Daoy (cell line): ENCODE results near the gene HGFAC. TPM values are rescaled to one million over a fixed set of nuclear protein-coding genes. Genes with fewer than 3 reads are reported as not detected.
A peak's percentile ranks its signal among the peaks of the same experiment; 100 is the strongest.
"Not testable (repeated sequence)": the region's sequence is repeated elsewhere in the genome, so short reads cannot be mapped to it uniquely, and the experiment has no call there.

Experiments
- DNase-seq: peaks from one replicate; pipeline ENCODE4 v3.0.0-alpha.2; 2015; ENCODE audit warnings: low read depth
- total RNA-seq: library from RNA; depleted of rRNA; stranded (reverse); fragments of >200 nt; shearing (Covaris generic); gene quantifications from 2 replicates; pipeline ENCODE4 v1.2.3, GENCODE V29; 2014

HGFAC gene
- total RNA-seq, 1 experiment from 2014 or later: not detected

DNA sequence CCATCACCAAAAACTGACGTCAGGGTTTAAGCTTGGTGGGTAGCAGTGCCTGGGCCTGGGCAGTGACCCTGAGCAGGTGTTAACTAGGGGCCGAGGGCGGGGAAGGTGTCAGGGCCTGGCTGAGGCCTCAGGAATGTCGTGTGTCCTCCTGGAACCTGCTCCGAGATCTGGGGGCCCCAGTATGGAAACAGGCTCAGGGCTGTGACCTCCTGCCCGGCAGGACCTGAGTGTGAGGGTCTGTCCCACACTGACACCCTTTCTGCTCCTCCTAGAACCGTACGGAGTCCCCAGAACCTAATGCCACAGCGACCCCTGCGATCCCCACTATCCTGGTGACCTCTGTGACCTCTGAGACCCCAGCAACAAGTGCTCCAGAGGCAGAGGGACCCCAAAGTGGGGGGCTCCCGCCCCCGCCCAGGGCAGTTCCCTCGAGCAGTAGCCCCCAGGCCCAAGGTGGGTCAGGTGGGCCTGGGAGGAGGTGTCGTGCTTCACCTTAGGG lies 741 bp downstream of the HGFAC start:
- no peak for DNase-seq

DNA sequence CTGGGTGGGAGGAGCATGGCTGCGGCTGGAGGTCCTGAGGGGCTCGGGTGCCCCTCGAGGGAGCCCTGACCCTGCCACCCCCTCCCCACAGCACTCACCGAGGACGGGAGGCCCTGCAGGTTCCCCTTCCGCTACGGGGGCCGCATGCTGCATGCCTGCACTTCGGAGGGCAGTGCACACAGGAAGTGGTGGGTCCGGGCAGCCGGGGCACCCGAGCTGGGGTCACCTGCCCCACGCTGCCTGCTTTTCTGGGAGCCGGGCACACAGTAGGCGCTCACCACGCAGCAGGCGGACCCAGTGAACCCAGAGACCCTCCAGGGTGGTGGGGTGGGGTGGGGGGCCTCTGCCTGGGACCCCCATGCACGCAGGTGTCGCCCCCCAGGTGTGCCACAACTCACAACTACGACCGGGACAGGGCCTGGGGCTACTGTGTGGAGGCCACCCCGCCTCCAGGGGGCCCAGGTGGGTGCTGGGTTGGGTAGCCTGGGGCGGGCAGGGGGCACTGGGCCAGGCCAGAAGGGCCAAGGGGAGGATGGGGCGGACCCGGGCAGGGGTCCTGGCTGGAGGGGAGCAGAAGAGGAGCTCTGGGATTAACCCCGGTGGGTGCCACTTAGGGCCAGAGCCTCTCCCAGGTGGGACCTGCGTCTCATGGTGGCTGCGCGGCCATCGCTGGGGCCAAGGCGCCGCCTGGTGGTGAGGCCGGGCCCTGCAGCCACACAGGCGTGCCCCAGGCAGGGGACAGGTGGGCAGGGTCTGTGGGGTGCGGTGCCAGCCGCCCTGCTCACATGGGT lies 1.4 kb downstream of the HGFAC start:
- peak; percentile 67 for DNase-seq

DNA sequence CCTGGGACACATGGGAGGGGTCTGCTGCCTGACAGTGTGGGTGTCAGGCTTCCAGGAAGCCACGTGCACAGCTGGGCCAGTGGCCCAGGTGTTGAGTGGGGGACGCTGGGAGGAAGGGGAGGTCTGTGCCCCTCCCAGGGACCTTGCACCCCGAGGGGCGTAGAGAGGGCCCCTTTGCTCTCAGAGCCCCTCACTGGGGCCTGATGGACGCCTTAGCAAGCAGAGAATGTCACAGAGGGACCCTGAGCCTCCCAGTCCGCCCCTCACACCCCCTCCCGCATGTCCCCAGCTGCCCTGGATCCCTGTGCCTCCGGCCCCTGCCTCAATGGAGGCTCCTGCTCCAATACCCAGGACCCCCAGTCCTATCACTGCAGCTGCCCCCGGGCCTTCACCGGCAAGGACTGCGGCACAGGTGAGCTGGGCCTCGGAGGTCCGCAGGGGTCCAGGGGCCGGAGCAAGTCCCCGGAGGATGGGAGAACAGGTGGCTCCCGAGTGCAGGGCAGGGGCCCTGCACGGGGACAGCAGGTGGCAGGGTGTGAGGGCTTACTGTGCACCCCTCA lies 2.1 kb downstream of the HGFAC start:
- no peak for DNase-seq

DNA sequence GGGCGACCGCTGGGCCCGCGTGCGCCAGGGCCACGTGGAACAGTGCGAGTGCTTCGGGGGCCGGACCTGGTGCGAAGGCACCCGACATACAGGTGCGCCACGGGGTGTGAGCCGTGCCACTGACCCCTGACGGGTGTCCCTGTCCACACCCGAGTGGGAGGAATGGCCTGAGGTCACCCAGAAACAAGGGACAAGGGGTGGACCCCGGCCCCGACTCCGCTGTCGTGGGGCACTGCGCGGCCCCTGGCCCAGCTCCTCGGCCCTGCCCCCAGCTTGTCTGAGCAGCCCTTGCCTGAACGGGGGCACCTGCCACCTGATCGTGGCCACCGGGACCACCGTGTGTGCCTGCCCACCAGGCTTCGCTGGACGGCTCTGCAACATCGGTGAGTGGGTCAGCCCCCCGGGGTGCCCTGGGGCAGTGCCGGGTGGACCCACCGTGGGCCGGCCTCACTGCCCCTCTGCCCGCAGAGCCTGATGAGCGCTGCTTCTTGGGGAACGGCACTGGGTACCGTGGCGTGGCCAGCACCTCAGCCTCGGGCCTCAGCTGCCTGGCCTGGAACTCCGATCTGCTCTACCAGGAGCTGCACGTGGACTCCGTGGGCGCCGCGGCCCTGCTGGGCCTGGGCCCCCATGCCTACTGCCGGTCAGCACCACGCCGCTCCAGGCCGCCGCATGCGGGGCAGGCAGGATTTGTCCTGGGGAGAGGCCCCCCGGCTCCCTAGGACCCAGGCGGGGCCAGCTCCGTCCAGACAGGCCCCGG lies 2.8 kb downstream of the HGFAC start:
- DNase-seq: no peak

DNA sequence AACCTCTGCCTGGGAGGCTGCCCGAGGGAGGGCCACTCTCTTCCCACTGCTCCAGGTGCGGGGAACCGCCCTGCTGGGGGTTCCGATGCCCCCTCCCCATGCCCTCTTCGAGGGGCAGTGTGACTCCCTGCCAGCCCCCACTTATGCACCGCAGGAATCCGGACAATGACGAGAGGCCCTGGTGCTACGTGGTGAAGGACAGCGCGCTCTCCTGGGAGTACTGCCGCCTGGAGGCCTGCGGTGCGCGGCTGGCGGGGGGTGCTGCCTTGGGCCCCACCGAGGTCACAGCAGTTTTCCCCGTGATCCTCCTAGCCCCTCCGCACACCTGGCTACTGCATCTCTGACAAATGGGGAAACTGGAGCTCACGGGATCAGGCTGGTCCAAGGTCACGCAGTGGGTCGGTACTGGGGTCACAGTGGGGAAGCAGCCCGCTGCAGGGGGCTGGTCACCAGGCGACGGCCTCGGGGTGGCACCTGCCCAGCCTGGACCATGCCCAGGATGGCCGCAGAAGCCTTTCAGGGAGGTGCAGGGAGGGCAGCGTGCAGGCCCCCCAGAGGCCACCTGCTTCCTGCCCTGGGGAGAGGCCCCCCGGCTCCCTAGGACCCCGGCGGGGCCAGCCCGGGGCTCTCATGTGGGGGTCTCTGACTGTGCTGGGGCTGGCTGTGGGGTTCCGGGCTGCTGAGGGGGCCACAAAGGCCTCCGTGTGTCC lies 3.5 kb downstream of the HGFAC start:
- no peak for DNase-seq

DNA sequence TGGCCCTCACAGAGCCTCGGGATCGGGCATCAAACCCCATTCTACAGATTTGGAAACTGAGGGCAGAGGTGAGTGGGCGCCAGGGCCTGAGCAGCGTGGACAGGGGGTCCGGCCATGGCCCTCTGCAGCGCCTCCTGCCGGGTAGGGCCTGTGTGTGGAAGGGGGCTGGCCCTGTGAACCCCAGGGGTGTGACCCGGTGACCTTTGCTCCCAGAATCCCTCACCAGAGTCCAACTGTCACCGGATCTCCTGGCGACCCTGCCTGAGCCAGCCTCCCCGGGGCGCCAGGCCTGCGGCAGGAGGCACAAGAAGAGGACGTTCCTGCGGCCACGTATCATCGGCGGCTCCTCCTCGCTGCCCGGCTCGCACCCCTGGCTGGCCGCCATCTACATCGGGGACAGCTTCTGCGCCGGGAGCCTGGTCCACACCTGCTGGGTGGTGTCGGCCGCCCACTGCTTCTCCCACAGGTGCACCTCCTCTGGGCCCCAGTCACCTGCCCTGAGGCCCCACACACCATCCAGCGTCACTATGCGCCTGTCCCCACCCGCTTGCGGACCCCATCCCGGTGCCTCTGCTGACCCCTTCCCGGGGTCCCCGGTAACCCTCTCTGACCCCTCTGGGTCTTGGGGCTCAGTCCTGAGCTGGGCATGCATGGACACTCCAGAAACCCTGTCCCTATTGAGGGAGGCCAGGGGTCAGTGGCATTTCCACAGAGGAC lies 4.2 kb downstream of the HGFAC start:
- DNase-seq: no peak

DNA sequence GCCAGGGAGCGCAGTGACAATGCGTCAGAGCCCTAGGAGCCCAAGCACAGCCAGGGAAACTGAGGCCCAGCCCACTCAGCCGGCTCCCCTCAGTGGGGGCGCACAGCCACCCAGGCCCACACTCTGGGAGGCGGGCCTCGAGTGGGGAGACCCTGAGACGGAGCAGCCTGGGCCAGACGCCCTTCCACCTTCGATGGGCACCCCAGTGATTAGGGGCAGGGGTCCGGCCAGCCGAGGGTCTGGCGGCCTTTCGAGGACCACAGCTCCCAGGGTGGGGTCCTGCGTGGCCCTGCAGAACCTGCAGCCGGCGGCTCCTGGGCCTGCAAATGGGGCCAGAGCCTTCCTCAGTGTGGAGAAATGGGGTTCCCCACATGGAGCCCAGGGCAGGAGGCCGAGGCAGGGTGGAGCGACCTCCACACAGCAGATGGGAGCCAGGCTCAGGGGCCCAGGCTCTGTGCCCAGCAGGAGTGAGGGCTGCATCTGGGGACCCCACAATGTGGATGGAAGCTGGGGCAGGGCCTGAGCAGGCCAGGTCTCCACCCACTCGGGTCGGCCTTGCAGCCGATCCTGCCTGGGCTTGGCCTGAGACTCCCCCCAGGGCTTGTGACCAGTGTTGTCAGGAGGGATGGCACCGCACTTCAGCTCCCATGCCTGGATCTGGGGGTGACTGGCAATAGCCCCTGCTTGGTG lies 5.0 kb downstream of the HGFAC start:
- no peak for DNase-seq

DNA sequence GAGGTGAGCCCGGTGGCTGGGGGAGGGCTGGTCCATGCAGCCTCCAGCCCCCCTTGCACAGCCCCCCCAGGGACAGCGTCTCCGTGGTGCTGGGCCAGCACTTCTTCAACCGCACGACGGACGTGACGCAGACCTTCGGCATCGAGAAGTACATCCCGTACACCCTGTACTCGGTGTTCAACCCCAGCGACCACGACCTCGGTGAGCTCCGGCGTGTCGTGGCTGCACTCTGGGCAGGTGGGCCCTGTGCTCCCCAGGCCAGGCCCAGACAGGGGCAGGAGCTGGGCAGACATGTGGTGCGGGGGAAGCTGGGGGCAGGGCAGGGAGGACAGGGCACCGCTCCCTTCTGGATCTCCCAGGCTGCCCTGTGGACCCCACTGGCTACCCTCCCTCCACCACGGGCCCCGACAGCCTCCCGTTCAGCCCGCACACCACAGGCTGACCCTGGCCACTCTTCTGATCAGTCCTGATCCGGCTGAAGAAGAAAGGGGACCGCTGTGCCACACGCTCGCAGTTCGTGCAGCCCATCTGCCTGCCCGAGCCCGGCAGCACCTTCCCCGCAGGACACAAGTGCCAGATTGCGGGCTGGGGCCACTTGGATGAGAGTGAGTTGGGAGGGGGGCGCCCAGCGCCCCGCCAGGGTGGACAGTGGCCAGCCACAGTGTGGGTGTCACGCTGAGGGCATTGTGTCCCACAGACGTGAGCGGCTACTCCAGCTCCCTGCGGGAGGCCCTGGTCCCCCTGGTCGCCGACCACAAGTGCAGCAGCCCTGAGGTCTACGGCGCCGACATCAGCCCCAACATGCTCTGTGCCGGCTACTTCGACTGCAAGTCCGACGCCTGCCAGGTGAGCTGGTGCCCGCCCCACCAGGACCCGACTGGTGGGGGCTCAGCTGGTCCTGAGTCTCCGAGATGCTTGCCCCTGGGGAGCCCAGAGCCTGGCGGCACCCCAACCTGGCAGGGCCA lies 5.9 kb downstream of the HGFAC start:
- DNase-seq: no peak

DNA sequence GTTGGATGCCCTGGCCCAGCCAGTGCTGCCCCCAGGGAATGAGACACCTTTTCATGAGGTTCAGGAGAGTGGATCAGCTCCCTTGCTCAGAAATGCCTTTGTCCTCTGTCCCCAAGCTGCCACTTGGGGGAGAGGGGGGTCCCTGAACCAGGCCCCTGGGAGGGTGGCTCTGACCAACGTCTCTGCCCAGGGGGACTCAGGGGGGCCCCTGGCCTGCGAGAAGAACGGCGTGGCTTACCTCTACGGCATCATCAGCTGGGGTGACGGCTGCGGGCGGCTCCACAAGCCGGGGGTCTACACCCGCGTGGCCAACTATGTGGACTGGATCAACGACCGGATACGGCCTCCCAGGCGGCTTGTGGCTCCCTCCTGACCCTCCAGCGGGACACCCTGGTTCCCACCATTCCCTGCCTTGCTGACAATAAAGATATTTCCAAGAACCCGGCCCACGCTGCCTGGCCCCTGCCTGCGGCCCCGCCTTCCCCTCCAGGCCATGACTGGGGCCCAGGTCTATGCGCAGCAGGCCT lies 7.3 kb downstream of the HGFAC start:
- no peak for DNase-seq

DNA sequence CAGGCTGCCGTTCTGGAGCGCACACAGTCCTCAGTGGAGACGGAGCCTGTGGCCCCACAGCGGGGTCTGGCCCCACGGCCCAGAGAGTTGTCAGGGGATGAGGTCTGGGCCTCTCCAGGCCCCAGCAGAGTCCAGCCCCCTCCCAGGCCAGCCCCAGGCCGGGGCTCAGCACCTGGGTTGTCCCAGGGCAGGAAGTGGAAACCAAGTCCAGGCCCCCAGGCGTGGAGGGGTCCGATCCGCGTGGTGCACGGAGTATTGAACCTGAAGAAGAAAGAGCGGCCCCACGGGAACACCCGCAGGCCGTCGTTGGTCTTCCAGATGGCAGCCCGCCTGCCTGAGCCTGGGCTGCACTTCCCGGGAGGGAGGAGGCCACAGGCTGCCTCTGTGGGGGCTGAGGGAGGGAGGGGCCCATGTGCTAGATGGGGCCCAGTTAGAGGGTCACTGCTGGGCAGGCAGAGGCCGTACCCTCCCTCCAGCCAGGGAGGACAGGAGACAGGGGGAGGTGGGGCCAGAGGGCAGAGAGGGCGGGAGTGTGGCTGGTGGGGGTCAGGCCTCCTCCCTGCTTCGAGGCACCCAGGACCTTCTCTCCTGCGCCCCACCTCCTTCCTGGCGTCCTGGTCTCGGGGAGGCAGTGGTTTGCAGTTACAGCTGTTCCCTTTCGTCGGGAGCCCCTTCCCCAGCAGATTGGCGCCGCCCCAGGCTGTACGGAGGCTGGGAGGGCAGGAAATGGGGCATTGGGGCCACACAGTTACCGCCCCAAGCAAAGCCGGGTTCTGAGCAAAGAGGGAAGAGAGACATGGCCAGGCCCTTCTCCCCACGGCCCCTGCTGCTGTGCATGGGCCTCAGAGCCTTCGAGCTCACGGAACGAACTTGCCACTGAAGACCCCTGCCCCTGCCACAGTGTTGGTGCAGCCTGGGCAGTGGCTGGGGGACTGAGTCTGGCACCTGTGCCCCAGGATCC lies 8.1 kb downstream of the HGFAC start:
- no peak for DNase-seq

DNA sequence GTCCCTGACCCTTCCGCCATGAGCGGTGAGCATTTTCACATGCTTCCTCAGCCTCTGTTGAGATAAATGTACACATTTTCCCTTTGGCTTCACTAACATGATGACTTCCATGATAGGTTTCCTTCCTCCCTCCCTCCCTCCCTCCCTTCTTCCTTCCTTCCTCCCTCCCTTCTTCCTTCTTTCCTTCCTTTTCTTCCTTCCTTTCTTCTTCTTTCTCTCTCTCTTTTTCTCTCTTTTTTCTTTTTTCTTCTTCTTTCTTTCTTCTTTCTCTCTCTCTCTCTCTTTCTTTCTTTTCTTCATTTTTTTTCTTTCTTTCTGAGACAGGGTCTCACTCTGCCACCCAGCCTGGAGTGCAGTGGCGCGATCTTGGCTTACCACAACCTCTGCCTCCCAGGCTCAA lies 8.9 kb downstream of the HGFAC start:
- DNase-seq: no peak

DNA sequence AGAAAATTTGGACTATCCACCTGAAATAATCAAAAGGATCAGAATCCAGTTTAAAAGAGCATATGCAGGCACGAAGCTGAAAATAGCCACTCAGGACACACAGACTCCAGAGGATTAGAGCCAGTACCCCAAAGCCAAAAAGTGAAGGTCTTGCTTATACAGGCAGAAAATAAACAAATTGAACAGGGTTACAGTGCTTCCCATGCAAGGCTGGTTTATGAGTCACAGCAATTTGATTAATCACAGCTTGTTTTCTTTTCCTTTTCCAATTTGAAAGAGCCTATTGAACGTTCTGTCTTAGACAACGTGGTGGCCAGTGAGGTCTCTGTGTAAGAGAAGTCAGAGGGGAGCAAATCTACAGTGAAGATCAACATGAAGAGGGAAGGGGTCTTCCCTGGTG lies 10.2 kb downstream of the HGFAC start:
- peak; percentile 39 for DNase-seq

DNA sequence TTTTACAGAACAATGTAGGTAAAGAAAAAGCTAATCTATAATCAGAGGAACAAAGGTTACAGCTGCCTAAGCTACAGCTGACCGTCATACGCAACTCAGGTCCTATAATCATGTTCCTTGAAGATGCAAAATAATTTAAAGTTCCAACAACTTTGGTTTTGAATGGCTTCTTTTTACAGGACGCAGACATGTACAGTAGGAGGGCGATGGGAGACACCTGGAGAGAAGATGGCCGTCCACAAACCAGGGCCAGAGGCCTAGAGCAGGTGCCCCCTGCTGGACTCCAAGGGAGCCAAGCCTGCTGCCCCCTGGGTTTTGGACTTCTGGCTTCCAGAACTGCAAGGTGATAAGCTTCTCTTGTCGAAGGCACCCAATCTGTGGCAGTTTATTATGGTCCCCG lies 10.6 kb downstream of the HGFAC start:
- peak; percentile 31 for DNase-seq

DNA sequence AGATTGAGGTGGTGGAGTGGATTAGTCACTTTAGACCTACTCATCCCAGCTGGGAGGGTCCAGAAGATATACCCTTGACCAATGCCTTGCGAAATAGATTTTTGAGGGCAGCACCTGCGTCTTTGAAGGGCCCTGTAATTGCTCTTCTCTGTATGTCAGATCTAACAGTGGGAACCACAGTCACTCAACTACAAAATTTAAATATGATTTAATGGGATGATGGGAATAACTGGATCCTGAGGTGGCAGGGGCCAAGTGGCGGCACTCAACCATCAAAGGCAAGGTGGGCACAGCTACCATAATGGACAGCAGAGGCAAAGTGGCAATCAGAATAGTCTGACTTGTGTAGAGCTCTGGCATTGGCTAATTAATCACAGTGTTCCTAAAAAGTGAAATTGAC lies 13.8 kb downstream of the HGFAC start:
- not testable (repeated sequence) for DNase-seq

DNA sequence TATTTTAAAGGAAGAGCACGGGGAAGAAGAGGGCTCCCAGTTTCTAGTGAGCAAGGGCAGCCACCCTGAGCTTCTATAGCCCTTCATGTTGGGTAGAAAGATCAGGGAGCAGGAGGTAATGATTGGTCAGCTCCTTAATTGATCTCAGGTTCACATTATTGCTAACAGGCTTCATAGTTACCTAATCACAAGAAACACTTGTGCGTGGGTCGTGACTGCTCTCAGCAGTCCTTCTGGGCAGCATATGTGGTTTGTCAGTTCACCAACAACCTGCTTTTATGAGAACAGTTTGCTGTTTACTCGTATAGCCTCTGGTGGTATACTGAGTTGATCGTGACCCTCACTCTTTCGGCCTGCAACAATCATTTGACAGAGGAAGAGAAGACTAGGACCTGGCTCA lies 16.6 kb downstream of the HGFAC start:
- DNase-seq: no peak

DNA sequence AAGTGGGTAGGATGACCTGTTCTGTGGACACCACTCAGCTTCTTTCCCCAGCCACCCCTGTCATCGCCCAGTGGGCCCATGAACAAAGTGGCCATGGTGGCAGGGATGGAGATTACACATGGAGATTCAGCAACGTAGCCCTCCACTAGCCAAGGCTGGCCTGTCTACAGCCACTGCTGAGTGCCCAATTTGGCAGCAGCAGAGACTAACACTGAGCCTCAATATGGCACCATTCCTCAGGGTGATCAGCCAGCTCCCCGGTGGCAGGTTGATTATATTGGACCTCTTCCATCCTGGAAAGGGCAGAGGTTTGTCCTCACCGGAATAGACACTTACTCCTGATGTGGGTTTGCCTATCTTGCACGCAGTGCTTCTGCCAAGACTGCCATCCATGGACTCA lies 17.4 kb downstream of the HGFAC start:
- not testable (repeated sequence) for DNase-seq

DNA sequence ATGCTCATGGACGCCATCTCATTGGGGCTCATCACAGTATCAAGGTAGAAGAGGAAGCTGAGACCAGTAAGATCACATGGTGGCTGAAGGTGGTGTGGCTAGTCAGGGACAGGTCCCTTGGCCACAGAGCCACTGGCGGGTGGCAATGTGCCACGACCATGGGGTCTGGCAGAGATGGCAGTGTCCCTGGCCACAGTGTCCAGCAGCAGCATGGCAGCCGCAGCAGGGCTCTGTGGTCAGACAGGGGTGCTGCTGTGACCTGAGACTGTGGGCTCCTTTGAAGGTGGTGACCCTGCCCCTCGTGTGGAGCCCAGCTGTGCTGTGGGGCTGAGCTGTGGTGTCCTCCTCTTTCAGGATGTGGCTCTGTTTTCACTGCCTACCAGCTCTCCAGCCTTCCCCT lies 19.2 kb downstream of the HGFAC start:
- no peak for DNase-seq
